ENCODE data around the gene MRPL14.

The MRPL14 gene

GRCh38 chr6:44127186-44128019 is at the start of gene MRPL14, which contains the start of gene TMEM63B:
Gene MRPL14 (minus strand): TSS chr6:44127452. CDS start chr6:44116611, 10,841 bp downstream.
Gene TMEM63B (plus strand): TSS chr6:44127554. CDS start chr6:44134585, 7,031 bp downstream.
- peak; percentile 90 for DNase-seq

GRCh38 chr6:44176130-44176761 is 49.0 kb upstream of the MRPL14 start:
- DNase-seq = no peak

GRCh38 chr6:44172731-44173500 is 45.7 kb upstream of the MRPL14 start:
- DNase-seq = peak; percentile 85

GRCh38 chr6:44171899-44172546 is 44.8 kb upstream of the MRPL14 start:
- peak; percentile 48 for DNase-seq

GRCh38 chr6:44169886-44170570 is 42.8 kb upstream of the MRPL14 start:
- DNase-seq = no peak

GRCh38 chr6:44169154-44169553 is 41.9 kb upstream of the MRPL14 start:
- no peak for DNase-seq

- DNase-seq = no peak
Observed at GRCh38 chr6:44167567-44167966, 40.3 kb upstream of the MRPL14 start.

GRCh38 chr6:44166591-44167184 is 39.4 kb upstream of the MRPL14 start:
- DNase-seq = no peak

- DNase-seq = no peak
Observed at GRCh38 chr6:44166116-44166515, 38.9 kb upstream of the MRPL14 start.

- no peak for DNase-seq
Observed at GRCh38 chr6:44162876-44163625, 35.8 kb upstream of the MRPL14 start.

GRCh38 chr6:44161997-44162338 is 34.7 kb upstream of the MRPL14 start:
- no peak for DNase-seq

GRCh38 chr6:44158770-44159228 is 31.5 kb upstream of the MRPL14 start, which contains the start of gene CAPN11:
Gene CAPN11 (plus strand): TSS chr6:44158820. CDS start chr6:44158849, 29 bp downstream.
- DNase-seq = no peak

GRCh38 chr6:44157152-44157521 is 29.9 kb upstream of the MRPL14 start:
- DNase-seq = no peak

GRCh38 chr6:44156494-44157151 is 29.4 kb upstream of the MRPL14 start:
- DNase-seq = no peak

- no peak for DNase-seq
Observed at GRCh38 chr6:44154067-44154466, 26.8 kb upstream of the MRPL14 start.

GRCh38 chr6:44152533-44152932 is 25.3 kb upstream of the MRPL14 start:
- no peak for DNase-seq

GRCh38 chr6:44152109-44152461 is 24.8 kb upstream of the MRPL14 start:
- DNase-seq = no peak

- DNase-seq = peak; percentile 82
Observed at GRCh38 chr6:44151348-44152108, 24.3 kb upstream of the MRPL14 start.

- DNase-seq = no peak
Observed at GRCh38 chr6:44150317-44150917, 23.2 kb upstream of the MRPL14 start.

All from stimulated activated CD4-positive, alpha-beta T cell treated with anti-CD3 and anti-CD28 coated beads, Interleukin-4, amount 100 ng/mL, for 24 hours (primary cell).